Upper lobe of right lung (tissue), 1 donor: ENCODE data around the gene NAALADL2. TPM values are rescaled to one million over a fixed set of nuclear protein-coding genes. Genes with fewer than 3 reads are reported as not detected.

Experiments
- ATAC-seq: fragments of 200-7000 bp; cut with Tn5 transposase; one replicate; pipeline ENCODE4 v1.9.1; 2020; ENCODE audit warnings: mild to moderate bottlenecking, moderate library complexity
- DNase-seq: peaks from one replicate; pipeline ENCODE4 v3.0.0-alpha.2; 2020
- H3K27ac ChIP-seq: fragments of 200-600 bp; one replicate; pipeline ENCODE4 v1.8.0; 2022
- H3K27me3 ChIP-seq: fragments of 200-600 bp; one replicate; pipeline ENCODE4 v1.8.0; 2022; ENCODE audit warnings: mild to moderate bottlenecking
- H3K36me3 ChIP-seq: fragments of 200-600 bp; one replicate; pipeline ENCODE4 v1.8.0; 2022
- H3K4me1 ChIP-seq: fragments of 200-600 bp; one replicate; pipeline ENCODE4 v1.8.0; 2022
- H3K4me3 ChIP-seq: fragments of 200-600 bp; one replicate; pipeline ENCODE4 v1.8.0; 2022; ENCODE audit warnings: mild to moderate bottlenecking
- H3K9me3 ChIP-seq: fragments of 200-600 bp; one replicate; pipeline ENCODE4 v1.8.0; 2022
- intact Hi-C: fragments of 100-400 bp; cut with DNase I; formaldehyde crosslinking; loops from one replicate; pipeline ENCODE4 v1.11.0; 2022
- total RNA-seq: library from RNA; stranded (reverse); fragmentation: NEBNext Ultra II Directional; extraction: Animal tissue kit (Norgen Biotek cat#: 25700); gene quantifications from one replicate; pipeline ENCODE4 v1.2.1, GENCODE V29; 2021
- TF ChIP-seq, protein P1 (sequence below): fragments of 200-600 bp; IDR thresholded peaks from one replicate; pipeline ENCODE4 v1.8.0; 2022; ENCODE audit warnings: antibody characterized with exemption
- donor health status: DM: no; HTN: yes; CAD: no; lungs with severe emphysema.

Gene NAALADL2
- total RNA-seq, 1 donor from 2014 or later: 8.5 TPM

DNA sequence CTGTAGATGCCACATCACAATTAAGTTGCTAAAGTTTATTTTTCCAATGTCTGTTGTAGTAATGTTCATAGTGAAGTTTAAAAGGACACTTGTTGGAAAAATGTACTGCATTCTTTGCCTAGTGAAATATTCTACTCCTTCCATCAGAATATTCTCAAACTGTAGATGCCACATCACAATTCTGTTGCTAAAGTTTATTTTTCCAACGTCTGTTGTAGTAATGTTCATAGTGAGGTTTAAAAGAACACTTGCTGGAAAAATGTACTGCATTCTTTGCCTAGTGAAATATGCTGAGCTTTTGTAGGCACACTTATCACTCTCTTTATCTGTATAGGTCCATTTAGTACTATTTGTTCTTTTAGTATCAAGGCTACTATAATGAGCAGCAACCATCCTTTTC lies 836.1 kb downstream of the NAALADL2 start:
- DNase-seq: no peak
- H3K4me3 ChIP-seq: no peak overlapping the region
- H3K27ac ChIP-seq: no peak overlapping the region
- H3K27me3 ChIP-seq: no peaks in the 10 kb centered on the region
- TF ChIP-seq, protein P1, sequence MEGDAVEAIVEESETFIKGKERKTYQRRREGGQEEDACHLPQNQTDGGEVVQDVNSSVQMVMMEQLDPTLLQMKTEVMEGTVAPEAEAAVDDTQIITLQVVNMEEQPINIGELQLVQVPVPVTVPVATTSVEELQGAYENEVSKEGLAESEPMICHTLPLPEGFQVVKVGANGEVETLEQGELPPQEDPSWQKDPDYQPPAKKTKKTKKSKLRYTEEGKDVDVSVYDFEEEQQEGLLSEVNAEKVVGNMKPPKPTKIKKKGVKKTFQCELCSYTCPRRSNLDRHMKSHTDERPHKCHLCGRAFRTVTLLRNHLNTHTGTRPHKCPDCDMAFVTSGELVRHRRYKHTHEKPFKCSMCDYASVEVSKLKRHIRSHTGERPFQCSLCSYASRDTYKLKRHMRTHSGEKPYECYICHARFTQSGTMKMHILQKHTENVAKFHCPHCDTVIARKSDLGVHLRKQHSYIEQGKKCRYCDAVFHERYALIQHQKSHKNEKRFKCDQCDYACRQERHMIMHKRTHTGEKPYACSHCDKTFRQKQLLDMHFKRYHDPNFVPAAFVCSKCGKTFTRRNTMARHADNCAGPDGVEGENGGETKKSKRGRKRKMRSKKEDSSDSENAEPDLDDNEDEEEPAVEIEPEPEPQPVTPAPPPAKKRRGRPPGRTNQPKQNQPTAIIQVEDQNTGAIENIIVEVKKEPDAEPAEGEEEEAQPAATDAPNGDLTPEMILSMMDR: no peak
- H3K9me3 ChIP-seq: no peaks in the 10 kb centered on the region
- no peaks in the 10 kb centered on the region for H3K36me3 ChIP-seq
- intact Hi-C loops: no loop called here
- H3K4me1 ChIP-seq: no peaks in the 10 kb centered on the region
- ATAC-seq: no peak

DNA sequence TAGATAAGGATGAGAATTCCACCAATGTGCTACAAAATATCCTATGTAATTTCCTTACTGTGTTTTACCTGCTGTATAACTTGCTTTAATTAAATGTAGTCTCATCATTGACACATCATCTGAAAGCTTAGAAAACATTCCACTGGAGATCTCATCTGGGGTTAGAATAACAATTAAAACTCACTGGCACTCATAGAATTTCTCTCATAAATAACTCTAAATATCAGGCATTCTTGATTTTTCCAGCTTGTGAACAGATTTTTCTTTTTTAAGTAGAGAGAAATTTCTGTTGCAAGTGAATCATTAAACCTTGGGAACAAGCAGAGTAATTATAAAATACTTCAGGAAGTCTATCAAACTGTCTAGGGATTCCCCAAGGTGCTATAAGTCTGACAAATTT lies 843.8 kb downstream of the NAALADL2 start:
- no peak for ATAC-seq
- H3K36me3 ChIP-seq: no peaks in the 10 kb centered on the region
- TF ChIP-seq, protein P1: no peak
- H3K4me3 ChIP-seq: no peak overlapping the region
- H3K27me3 ChIP-seq: no peaks in the 10 kb centered on the region
- no peaks in the 10 kb centered on the region for H3K4me1 ChIP-seq
- H3K9me3 ChIP-seq: no peaks in the 10 kb centered on the region
- H3K27ac ChIP-seq: no peak overlapping the region
- DNase-seq: no peak
- intact Hi-C loops: no loop called here

DNA sequence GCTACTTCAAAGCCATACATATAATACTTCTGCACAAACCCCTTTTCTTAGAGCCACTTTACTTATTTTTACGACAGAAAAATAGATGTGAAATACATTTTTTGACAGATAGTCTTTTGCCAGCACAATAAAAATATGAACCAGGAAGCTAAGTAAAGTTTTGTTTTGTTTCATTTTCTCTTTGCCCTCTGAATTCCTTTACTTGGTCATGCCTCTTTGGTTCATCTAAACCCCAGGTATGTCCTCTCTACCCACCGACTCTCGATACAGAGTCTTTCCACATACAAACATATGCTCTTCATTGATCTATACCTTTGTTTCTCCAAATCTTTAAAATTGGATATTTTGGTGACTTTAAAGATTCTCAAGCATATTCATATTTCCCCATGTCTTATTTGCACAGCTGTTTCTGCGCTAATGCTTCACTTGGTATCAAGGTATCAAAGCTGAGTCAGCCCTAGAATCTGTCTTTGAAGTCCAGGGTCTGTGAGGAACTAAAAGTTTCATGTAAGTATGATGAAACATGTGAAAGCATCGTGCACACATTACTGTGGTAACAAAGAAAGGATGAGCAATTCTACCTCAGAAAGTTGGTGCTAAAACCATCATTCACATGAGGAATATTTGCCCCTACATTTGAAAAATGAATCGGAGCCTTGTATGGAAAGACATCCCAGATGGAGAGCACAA lies 845.4 kb downstream of the NAALADL2 start:
- Histone ChIP-seq H3K9me3 (no peaks in the 10 kb centered on the region), H3K4me1 (no peaks in the 10 kb centered on the region), H3K27ac (no peak overlapping the region), H3K4me3 (no peak overlapping the region), H3K36me3 (no peaks in the 10 kb centered on the region), H3K27me3 (no peaks in the 10 kb centered on the region)
- TF ChIP-seq, protein P1: no peak
- DNase-seq (no peak), ATAC-seq (no peak)
- intact Hi-C loops: no loop called here

DNA sequence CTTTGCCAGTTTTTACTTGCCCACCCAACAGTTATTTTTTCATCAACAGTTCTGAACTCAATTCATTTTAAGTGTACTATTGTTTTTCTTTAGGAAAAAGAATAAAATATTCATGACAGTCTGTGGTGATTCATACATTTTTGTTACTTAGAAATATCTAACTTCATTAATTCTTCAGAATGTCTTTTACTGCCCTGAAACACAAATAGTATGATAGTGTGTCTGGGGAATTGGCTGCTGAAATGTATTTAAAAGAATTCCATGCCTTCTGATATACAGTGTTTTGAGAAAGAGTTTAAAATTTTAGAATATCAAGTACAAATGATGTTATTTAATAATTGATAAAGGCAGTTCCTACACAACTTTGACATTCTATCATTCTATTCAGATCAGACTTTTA lies 854.1 kb downstream of the NAALADL2 start:
- H3K27me3 ChIP-seq: no peaks in the 10 kb centered on the region
- no peak for DNase-seq
- no peaks in the 10 kb centered on the region for H3K4me1 ChIP-seq
- TF ChIP-seq, protein P1: no peak
- H3K27ac ChIP-seq: no peak overlapping the region
- intact Hi-C loops: no loop called here
- no peaks in the 10 kb centered on the region for H3K9me3 ChIP-seq
- H3K4me3 ChIP-seq: no peak overlapping the region
- no peaks in the 10 kb centered on the region for H3K36me3 ChIP-seq
- ATAC-seq: no peak

DNA sequence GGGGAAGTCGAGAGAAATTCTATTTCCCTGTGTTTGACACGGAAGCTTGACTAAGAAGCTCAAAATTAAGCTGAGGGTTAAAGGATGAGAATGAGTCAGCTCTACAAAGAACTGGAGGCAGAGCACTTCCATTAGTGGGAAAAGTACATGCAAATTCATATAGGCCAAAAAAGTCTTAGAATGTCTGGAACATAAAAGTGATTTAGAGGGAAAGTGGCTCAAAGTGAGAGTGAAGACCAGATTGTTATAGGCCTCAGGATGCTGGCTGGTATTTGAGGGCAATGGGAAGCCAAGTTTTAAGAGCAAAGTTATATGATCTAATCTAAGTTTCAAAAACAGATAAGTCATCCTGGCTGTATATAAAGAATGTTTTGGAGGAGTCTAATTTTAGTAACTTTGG lies 857.3 kb downstream of the NAALADL2 start:
- Histone ChIP-seq H3K4me3 (no peak overlapping the region), H3K36me3 (no peaks in the 10 kb centered on the region), H3K27ac (no peak overlapping the region), H3K27me3 (no peaks in the 10 kb centered on the region), H3K9me3 (no peaks in the 10 kb centered on the region), H3K4me1 (no peaks in the 10 kb centered on the region)
- ATAC-seq: no peak
- TF ChIP-seq, protein P1: no peak
- intact Hi-C loops: no loop called here
- no peak for DNase-seq

DNA sequence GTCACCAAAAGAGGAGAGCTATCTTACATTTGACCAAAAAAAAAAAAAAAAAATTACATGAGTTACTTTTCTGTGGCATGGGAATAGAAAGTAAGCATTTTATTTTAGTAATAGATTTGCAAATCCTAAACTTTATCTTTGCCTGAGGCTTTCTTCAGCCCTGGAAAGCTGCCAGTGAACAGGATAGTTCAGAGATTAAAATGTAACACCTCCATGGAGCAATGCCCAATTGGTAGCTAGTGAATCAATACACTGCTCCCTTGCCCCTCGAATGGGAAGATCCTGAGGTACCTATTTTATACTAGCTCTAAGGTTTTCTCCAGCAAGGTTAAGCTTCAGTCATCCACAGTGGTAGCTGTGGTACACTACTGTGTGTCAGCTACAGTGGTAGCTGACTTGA lies 867.1 kb downstream of the NAALADL2 start:
- Histone ChIP-seq H3K36me3 (no peaks in the 10 kb centered on the region), H3K27ac (no peak overlapping the region), H3K4me3 (no peak overlapping the region), H3K4me1 (no peaks in the 10 kb centered on the region), H3K27me3 (no peaks in the 10 kb centered on the region), H3K9me3 (no peaks in the 10 kb centered on the region)
- DNase-seq (no peak), ATAC-seq (no peak)
- TF ChIP-seq, protein P1: no peak
- intact Hi-C loops: no loop called here
